AG09319 (cell line): Measurements from ENCODE around the gene TNFRSF4.

Source experiments
- DNase-seq: peaks from one replicate; pipeline ENCODE4 v3.0.0-alpha.2; 2010; ENCODE audit warnings: low read depth; ENCODE audit errors: extremely low read depth
- CTCF ChIP-seq: IDR thresholded peaks from 2 replicates; pipeline ENCODE4 v1.5.1; 2011; ENCODE audit warnings: low read depth, mild to moderate bottlenecking, inconsistent platforms, low read length, moderate library complexity

TNFRSF4 gene

GRCh38 chr1:1236176-1236763 is 22.3 kb upstream of the TNFRSF4 start:
- DNase-seq = no peak
- TF ChIP-seq CTCF = no peak

- TF ChIP-seq CTCF = no peak
- no peak for DNase-seq
Measured at GRCh38 chr1:1235016-1235744, 21.2 kb upstream of the TNFRSF4 start.

GRCh38 chr1:1234180-1234808 is 20.3 kb upstream of the TNFRSF4 start:
- no peak for DNase-seq

GRCh38 chr1:1233567-1233892 is 19.6 kb upstream of the TNFRSF4 start:
- TF ChIP-seq CTCF = no peak
- no peak for DNase-seq

More at GRCh38 chr1:1234180-1234808, 20.3 kb upstream of the TNFRSF4 start:
- no peak for TF ChIP-seq CTCF

GRCh38 chr1:1232796-1233566 is 19.0 kb upstream of the TNFRSF4 start:
- no peak for DNase-seq
- TF ChIP-seq CTCF = no peak

GRCh38 chr1:1232208-1232795 is 18.3 kb upstream of the TNFRSF4 start, which contains the start of gene B3GALT6:
TSS of gene B3GALT6 (plus strand) at chr1:1232237. CDS start at chr1:1232279, 42 bp downstream.
- DNase-seq = no peak
- TF ChIP-seq CTCF = no peak
